Measurements from ENCODE around the gene APOE.

The APOE gene

GRCh38 chr19:44943801-44944249, 38.2 kb downstream of the APOE start:
- no peak for ATAC-seq
- TF ChIP-seq ZFP30 (CRISPR knock-in tag; IDR thresholded peaks at IDR 0.05) (no peak), GLIS3 (CRISPR knock-in tag; IDR thresholded peaks at IDR 0.05) (no peak), ZNF565 (CRISPR knock-in tag; conservative IDR thresholded peaks at IDR 0.05; ENCODE audit: low read depth) (no peak), ESRRG (CRISPR knock-in tag; IDR thresholded peaks at IDR 0.05) (no peak), ZNF70 (CRISPR knock-in tag; IDR thresholded peaks at IDR 0.05) (no peak), ZNF8 (CRISPR knock-in tag; IDR thresholded peaks at IDR 0.05) (no peak), ZC3H10 (CRISPR knock-in tag; IDR thresholded peaks at IDR 0.05) (no peak), CSDC2 (CRISPR knock-in tag; IDR thresholded peaks at IDR 0.05) (no peak), TCF4 (CRISPR knock-in tag; IDR thresholded peaks at IDR 0.05; ENCODE audit: borderline replicate concordance) (no peak)

GRCh38 chr19:44947041-44947581, 41.5 kb downstream of the APOE start:
- TF ChIP-seq PATZ1 (CRISPR knock-in tag; IDR thresholded peaks at IDR 0.05; ENCODE audit: borderline replicate concordance) (no peak), CSRNP3 (CRISPR knock-in tag; IDR thresholded peaks at IDR 0.05) (no peak), ESRRG (CRISPR knock-in tag; IDR thresholded peaks at IDR 0.05) (no peak), RARB (CRISPR knock-in tag; IDR thresholded peaks at IDR 0.05) (no peak), BACH2 (CRISPR knock-in tag; IDR thresholded peaks at IDR 0.05; ENCODE audit: borderline replicate concordance) (no peak), ARNTL (CRISPR knock-in tag; IDR thresholded peaks at IDR 0.05; ENCODE audit: borderline replicate concordance, low read depth) (no peak), ZNF565 (CRISPR knock-in tag; conservative IDR thresholded peaks at IDR 0.05; ENCODE audit: low read depth) (no peak), ZC3H10 (CRISPR knock-in tag; IDR thresholded peaks at IDR 0.05) (no peak), ISL1 (CRISPR knock-in tag; IDR thresholded peaks at IDR 0.05) (no peak), GLIS3 (CRISPR knock-in tag; IDR thresholded peaks at IDR 0.05) (no peak), ZNF8 (CRISPR knock-in tag; IDR thresholded peaks at IDR 0.05) (no peak), POU6F1 (CRISPR knock-in tag; IDR thresholded peaks at IDR 0.05; ENCODE audit: borderline replicate concordance, low read depth) (no peak), CREB5 (CRISPR knock-in tag; IDR thresholded peaks at IDR 0.05; ENCODE audit: low read depth) (no peak), TSHZ2 (CRISPR knock-in tag; IDR thresholded peaks at IDR 0.05) (no peak), SNAI2 (CRISPR knock-in tag; IDR thresholded peaks at IDR 0.05) (no peak), ZNF70 (CRISPR knock-in tag; IDR thresholded peaks at IDR 0.05) (no peak), PPARA (CRISPR knock-in tag; IDR thresholded peaks at IDR 0.05; ENCODE audit: borderline replicate concordance) (no peak), OSR1 (CRISPR knock-in tag; IDR thresholded peaks at IDR 0.05) (no peak)
- no peak for ATAC-seq

- ATAC-seq: no peak
- TF ChIP-seq TSHZ2 (CRISPR knock-in tag; IDR thresholded peaks at IDR 0.05) (no peak), ZNF565 (CRISPR knock-in tag; conservative IDR thresholded peaks at IDR 0.05; ENCODE audit: low read depth) (no peak), RARB (CRISPR knock-in tag; IDR thresholded peaks at IDR 0.05) (no peak), ZNF8 (CRISPR knock-in tag; IDR thresholded peaks at IDR 0.05) (no peak), PATZ1 (CRISPR knock-in tag; IDR thresholded peaks at IDR 0.05; ENCODE audit: borderline replicate concordance) (no peak), ZC3H10 (CRISPR knock-in tag; IDR thresholded peaks at IDR 0.05) (no peak), ZFP3 (CRISPR knock-in tag; IDR thresholded peaks at IDR 0.05) (no peak), TOX (CRISPR knock-in tag; IDR thresholded peaks at IDR 0.05; ENCODE audit: borderline replicate concordance) (no peak)
Measured at GRCh38 chr19:44948237-44948636, 42.6 kb downstream of the APOE start.
